Esophagus squamous epithelium (tissue), 5 donors: ENCODE data around the gene IGSF6. TPM values are rescaled to one million over a fixed set of nuclear protein-coding genes. Genes with fewer than 3 reads are reported as not detected.
"Not testable (repeated sequence)": the region's sequence is repeated elsewhere in the genome, so short reads cannot be mapped to it uniquely, and the experiment has no call there.

Experiments used
- DNase-seq: peaks from one replicate; lab custom pipeline; 2025; lab: John Stamatoyannopoulos, UW
- H3K27ac ChIP-seq, 4 donors: fragments of 200-600 bp; sonication (generic); one replicate each; pipeline ENCODE4 v1.5.1; 2016 to 2019; ENCODE audit warnings: mild to moderate bottlenecking in 1 of 4
- H3K27me3 ChIP-seq, 4 donors: fragments of 200-600 bp; sonication (generic); 1 replicate in 3 of 4; 2 replicates in 1 of 4; pipeline versions ENCODE4 v1.5.1 to v1.6.0; 2017 to 2021; ENCODE audit warnings: antibody characterized with exemption in 1 of 4
- H3K36me3 ChIP-seq, 3 donors: fragments of 200-600 bp; sonication (generic); one replicate each; pipeline ENCODE4 v1.5.1; 2016 to 2019
- H3K4me1 ChIP-seq, 3 donors: fragments of 200-600 bp; sonication (generic); one replicate each; pipeline ENCODE4 v1.5.1; 2017 to 2019
- H3K4me3 ChIP-seq, 4 donors: fragments of 200-600 bp; sonication (generic); 1 replicate in 3 of 4; 2 replicates in 1 of 4; pipeline ENCODE4 v1.5.1; 2016 to 2019; ENCODE audit warnings: mild to moderate bottlenecking in 2 of 4, moderate library complexity in 1 of 4
- H3K9me3 ChIP-seq, 3 donors: fragments of 200-600 bp; sonication (generic); one replicate each; pipeline ENCODE4 v1.5.1; 2016 to 2019
- POLR2A ChIP-seq, 4 donors: fragments of 450-650 bp; IDR thresholded peaks; one replicate each; pipeline ENCODE4 v1.6.1; 2017; ENCODE audit warnings: antibody characterized with exemption in 4 of 4, mild to moderate bottlenecking in 4 of 4, moderate library complexity in 3 of 4
- WGBS, 2 donors: methylation state at CpG; one replicate each; pipeline ENCODE4 v1.1.5; 2018; 5-methylcytosine and 5-hydroxymethylcytosine counted together
- intact Hi-C: fragments of 100-400 bp; cut with DNase I; formaldehyde crosslinking; loops from one replicate; pipeline ENCODE4 v1.15.0; 2022
- total RNA-seq, 4 donors: library from RNA; depleted of rRNA; stranded (reverse); fragments of >200 nt; gene quantifications; one replicate each; pipeline ENCODE4 v1.1.0, GENCODE V29; 2016
- TF ChIP-seq, protein P1 (sequence below), 6 experiments: fragments of 450-650 bp in 4 of 6; fragments of 200-600 bp in 2 of 6; sonication (generic) in 2 of 6; IDR thresholded peaks; one replicate each; pipeline ENCODE4 v1.5.1; 2016 to 2019; ENCODE audit warnings: antibody characterized with exemption in 6 of 6, mild to moderate bottlenecking in 4 of 6, moderate library complexity in 4 of 6
- donor health status: DM: yes; HTN: yes; CAD: no.

The IGSF6 gene
- total RNA-seq, 4 donors from 2014 or later: 0.18 to 3.6 (median 1.3) TPM

DNA sequence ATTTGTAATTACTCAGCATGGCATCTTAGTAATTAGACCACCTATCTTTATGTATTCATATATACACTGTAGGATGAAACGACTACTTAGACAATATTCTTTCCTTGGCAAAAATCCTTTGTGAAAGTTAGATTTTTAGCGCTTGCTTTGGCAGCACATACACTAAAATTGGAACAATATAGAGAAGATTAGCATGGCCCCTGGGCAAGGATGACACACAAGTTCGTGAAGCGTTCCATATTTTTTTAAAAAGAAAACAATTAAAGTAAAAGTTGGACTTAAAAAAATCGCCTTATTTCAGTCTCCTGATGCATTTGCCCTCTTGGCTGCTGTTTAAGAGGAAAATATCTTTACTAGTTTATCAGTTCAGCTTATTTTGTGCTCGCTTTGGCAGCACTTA, 10.5 kb downstream of the IGSF6 start:
- Histone ChIP-seq H3K27ac (no peak overlapping the region), H3K4me1 (peaks cover 0 to 78% (median 10%) of the 10 kb centered on the region in 3 donors), H3K36me3 (peaks cover 0 to 13% (median 0%) of the 10 kb centered on the region in 3 donors), H3K27me3 (no peaks in the 10 kb centered on the region), H3K9me3 (no peaks in the 10 kb centered on the region), H3K4me3 (no peak overlapping the region)
- 41 to 53% methylated on average over 6 of the region's 6 CpGs for WGBS, 2 donors
- DNase-seq: no peak
- intact Hi-C loops: no loop called here
- no peak for TF ChIP-seq POLR2A (IDR thresholded peaks at IDR 0.05)
- TF ChIP-seq, protein P1, sequence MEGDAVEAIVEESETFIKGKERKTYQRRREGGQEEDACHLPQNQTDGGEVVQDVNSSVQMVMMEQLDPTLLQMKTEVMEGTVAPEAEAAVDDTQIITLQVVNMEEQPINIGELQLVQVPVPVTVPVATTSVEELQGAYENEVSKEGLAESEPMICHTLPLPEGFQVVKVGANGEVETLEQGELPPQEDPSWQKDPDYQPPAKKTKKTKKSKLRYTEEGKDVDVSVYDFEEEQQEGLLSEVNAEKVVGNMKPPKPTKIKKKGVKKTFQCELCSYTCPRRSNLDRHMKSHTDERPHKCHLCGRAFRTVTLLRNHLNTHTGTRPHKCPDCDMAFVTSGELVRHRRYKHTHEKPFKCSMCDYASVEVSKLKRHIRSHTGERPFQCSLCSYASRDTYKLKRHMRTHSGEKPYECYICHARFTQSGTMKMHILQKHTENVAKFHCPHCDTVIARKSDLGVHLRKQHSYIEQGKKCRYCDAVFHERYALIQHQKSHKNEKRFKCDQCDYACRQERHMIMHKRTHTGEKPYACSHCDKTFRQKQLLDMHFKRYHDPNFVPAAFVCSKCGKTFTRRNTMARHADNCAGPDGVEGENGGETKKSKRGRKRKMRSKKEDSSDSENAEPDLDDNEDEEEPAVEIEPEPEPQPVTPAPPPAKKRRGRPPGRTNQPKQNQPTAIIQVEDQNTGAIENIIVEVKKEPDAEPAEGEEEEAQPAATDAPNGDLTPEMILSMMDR (IDR thresholded peaks at IDR 0.05): no peak

DNA sequence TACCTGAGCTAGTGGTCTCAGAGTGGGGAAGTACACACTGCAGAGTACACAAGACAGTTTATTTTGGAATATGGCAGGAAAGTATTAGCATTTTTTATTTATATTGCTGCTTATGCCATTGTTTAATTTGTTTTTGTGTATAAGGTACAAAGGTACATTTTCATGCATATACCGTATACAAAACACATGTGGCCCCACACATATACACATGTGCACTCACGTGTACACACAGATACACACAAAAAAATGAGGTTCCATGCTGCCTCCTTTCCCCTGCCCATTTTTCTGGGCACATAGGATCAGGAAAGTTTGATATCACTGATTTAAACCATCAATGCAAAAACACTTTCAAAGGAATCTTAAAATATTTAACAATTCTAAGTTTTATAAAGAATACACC, 12.9 kb downstream of the IGSF6 start:
- no peak for DNase-seq
- no peak overlapping the region for H3K4me3 ChIP-seq
- H3K27me3 ChIP-seq: no peaks in the 10 kb centered on the region
- H3K27ac ChIP-seq: peak overlapping the region in 1 of 4 donors; percentile 7
- peaks cover 0 to 55% (median 0%) of the 10 kb centered on the region in 3 donors for H3K4me1 ChIP-seq
- no peaks in the 10 kb centered on the region for H3K9me3 ChIP-seq
- TF ChIP-seq, protein P1 (IDR thresholded peaks at IDR 0.05): no peak
- no peak for TF ChIP-seq POLR2A (IDR thresholded peaks at IDR 0.05)
- H3K36me3 ChIP-seq: peaks cover 0 to 34% (median 0%) of the 10 kb centered on the region in 3 donors
- intact Hi-C loops: loop anchor here (5.0 kb wide), 1 partner anchor 52 kb away; no protein-coding TSS in a partner anchor
- WGBS, 2 donors: 83 to 84% methylated on average over 2 of the region's 2 CpGs

DNA sequence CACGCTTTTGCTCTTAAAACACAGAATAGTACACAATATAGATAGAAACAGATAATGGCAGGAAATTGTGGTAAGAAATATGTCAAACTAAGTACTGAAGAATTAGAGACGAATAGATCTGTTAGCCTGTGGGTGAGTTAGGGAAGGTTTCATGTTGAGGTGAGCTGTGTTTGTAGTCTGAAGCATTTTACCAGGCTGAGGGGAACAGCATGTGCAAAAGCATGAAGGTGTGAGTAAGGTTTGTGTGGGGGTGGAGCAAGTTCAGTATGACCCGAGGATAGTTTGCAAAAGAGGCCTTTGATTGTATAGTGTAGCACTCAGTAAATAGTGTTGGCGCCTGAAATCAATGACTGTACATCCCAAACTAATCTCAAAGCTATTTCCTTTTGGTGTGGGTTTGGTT, 13.8 kb downstream of the IGSF6 start:
- H3K36me3 ChIP-seq: peaks cover 0 to 43% (median 0%) of the 10 kb centered on the region in 3 donors
- 38 to 39% methylated on average over 4 of the region's 4 CpGs for WGBS, 2 donors
- DNase-seq: no peak
- H3K4me3 ChIP-seq: no peak overlapping the region
- H3K27me3 ChIP-seq: no peaks in the 10 kb centered on the region
- H3K4me1 ChIP-seq: peaks cover 0 to 55% (median 0%) of the 10 kb centered on the region in 3 donors
- H3K9me3 ChIP-seq: no peaks in the 10 kb centered on the region
- H3K27ac ChIP-seq: peak overlapping the region in 2 of 4 donors; percentile 7 to 34
- intact Hi-C loops: loop anchor here (5.0 kb wide), 1 partner anchor 51 kb away; no protein-coding TSS in a partner anchor
- TF ChIP-seq, protein P1 (IDR thresholded peaks at IDR 0.05): peak in 1 of 6 experiments; percentile 12
- no peak for TF ChIP-seq POLR2A (IDR thresholded peaks at IDR 0.05)

DNA sequence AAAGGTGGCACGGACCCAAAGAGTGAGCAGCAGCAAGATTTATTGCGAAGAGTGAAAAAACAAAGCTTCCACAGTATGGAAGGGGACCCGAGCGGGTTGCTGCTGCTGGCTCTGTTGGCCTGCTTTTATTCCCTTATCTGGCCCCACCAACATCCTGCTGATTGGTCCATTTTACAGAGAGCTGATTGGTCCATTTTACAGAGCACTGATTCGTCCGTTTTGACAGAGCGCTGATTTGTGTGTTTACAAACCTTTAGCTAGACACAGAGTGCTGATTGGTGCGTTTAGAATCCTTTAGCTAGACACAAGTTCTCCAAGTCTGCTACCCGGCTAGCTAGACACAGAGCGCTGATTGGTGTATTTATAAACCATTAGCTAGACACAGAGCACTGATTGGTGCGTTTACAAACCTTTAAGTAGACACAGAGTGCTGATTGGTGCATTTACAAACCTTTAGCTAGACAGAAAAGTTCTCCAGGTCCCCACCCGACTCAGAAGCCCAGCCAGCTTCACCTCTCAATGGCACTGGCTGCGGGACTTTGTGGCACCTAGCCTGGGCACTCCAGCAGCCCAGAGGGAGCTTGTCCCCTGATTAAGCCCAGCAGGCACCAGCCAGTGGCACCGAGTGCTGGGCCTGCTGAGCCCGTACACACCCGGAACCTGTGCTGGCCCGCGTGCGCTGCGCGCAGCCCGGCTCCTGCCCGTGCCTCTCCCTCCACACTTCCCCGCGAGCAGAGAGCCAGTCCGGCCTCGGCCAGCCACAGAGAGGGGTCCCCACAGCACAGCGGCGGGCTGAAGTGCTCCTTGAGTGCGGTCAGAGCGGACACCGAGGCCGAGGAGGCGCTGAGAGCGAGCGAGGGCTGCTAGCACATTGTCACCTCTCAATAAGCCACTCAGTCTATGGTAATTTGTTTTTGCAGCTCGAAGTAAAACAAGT, 15.1 kb downstream of the IGSF6 start:
- intact Hi-C loops: loop anchor here (5.0 kb wide), 1 partner anchor 50 kb away; no protein-coding TSS in a partner anchor
- peaks cover 0 to 54% (median 0%) of the 10 kb centered on the region in 3 donors for H3K36me3 ChIP-seq
- H3K27me3 ChIP-seq: no peaks in the 10 kb centered on the region
- peaks cover 0 to 46% (median 0%) of the 10 kb centered on the region in 3 donors for H3K4me1 ChIP-seq
- H3K9me3 ChIP-seq: no peaks in the 10 kb centered on the region
- TF ChIP-seq POLR2A (IDR thresholded peaks at IDR 0.05): no peak
- TF ChIP-seq, protein P1 (IDR thresholded peaks at IDR 0.05): no peak
- 92 to 93% methylated on average over 17 to 23 of the region's 37 CpGs for WGBS, 2 donors
- peak overlapping the region in 1 of 4 donors; percentile 33 for H3K27ac ChIP-seq
- DNase-seq: no peak
- H3K4me3 ChIP-seq: no peak overlapping the region

DNA sequence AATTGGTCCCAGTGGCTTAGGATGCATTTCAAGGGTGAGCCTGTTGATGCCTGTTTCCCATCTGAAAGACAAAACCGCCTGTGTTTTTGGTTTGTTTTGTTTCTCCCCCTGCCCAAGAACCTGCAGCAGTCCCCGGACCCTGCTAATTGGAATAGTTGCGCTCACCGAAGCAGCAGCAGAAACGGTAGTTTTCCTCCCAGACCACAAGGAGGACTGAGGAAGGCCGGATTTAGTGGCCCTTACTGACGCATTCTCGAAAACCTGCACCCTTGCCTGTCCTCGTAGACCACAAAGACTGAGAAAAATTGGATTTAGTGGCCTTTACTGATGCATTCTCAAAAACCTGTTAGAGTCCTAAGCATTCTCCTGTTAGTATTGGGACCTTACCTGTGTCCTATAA, 16.7 kb downstream of the IGSF6 start:
- Histone ChIP-seq H3K36me3 (peaks cover 0 to 55% (median 0%) of the 10 kb centered on the region in 3 donors), H3K4me1 (peaks cover 3 to 44% (median 6%) of the 10 kb centered on the region in 3 donors)
- H3K27me3 ChIP-seq, DNase-seq, H3K4me3 ChIP-seq, H3K9me3 ChIP-seq, H3K27ac ChIP-seq: not testable (repeated sequence)
- intact Hi-C loops: loop anchor here (5.0 kb wide), 1 partner anchor 48 kb away; no protein-coding TSS in a partner anchor
- 92% methylated on average over 9 of the region's 9 CpGs; no CpG with 5 or more reads in 1 of the 2 donors for WGBS, 2 donors
